Measurements from ENCODE around the gene TRAF2.

- TF ChIP-seq POLR2A (IDR thresholded peaks at IDR 0.05) (no peak), CTCF (IDR thresholded peaks at IDR 0.05) (no peak)
Observed at GRCh38 chr9:136917902-136918301, 31.6 kb downstream of the TRAF2 start.

Data from right lobe of liver (tissue), 4 donors.